HG02885 (cell line): ENCODE data around the gene WDFY3.
"Not testable (repeated sequence)": the region's sequence is repeated elsewhere in the genome, so short reads cannot be mapped to it uniquely, and the experiment has no call there.

Experiments used
- ATAC-seq: cut with Tn5 transposase; IDR thresholded peaks from one replicate; pipeline ENCODE4 v1.9.1; 2021; ENCODE audit warnings: mild to moderate bottlenecking; ENCODE audit not compliant: unreplicated experiment, poor library complexity

The WDFY3 gene

DNA sequence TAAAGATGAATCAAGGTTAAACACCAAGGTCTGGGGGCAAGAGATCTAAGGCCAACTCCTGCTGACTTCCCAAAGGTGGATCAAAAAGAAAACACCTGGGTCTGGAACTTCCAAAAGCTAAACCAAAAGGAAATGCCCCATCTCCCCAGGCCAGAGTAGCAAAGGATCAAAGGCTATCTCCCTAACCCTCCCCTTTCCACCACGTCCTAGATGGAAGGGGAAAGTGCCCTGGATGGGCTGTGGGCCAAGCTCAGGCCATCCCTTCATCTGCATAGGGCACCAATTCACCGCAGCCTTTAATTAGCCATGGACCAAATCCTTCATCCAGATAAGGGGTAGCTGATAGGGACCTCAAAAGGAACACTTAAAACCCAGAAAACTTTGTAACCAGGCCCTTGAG is 100.2 kb downstream of the WDFY3 start:
- no peak for ATAC-seq

DNA sequence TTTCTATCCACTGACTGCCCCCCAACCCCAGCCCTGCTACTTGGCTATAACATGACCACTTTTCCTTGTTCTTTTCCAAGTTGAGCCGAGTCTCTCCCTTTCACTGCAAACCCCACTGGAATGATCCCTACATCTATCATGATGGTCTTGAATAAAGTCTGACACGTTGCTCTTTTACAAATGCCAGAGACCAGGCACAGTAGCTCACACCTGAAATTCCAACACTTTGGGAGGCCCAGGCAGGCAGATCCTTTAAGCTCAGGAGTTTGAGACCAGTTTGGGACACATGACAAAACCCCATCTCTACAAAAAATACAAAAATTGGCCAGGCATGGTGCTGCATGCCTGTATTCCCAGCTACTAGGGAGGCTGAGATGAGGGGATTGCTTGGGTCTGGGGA is 100.9 kb downstream of the WDFY3 start:
- ATAC-seq = no peak

DNA sequence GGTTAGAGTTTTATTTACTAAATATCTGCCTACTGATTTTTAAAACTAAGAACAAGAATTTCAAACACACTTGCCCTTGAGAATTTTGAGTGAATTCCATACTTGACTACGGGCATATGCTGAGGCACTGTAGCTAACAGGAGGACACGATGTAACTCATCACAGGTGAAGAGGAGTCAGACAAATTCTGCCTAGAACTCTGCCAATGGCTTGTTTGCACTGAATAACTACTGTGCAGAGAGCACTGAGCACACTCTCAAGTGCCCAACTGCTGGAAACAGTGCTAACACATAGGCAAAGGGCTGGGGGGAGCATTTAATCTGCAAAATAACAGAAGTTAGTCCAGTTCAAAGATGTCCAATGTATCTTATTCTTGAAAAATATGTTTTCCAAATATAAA is 104.4 kb downstream of the WDFY3 start:
- ATAC-seq = no peak

DNA sequence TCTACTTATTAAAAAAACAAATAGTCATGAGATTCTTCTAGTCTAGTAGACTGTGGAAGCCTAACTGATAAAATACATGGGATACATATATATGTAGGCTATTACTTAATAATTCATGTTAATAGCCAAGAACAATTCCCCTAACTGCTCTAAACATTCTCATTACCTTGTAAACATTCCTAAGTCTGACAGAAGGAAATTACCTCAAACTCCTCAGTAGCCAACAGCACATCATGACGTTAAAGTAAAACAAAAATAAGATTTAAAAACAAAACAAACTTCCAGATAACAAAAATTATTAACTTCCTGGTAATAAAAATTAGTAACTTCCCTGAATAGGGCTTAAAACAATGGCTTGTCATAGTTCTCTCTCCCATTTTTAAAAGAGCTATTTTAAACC is 109.2 kb downstream of the WDFY3 start:
- ATAC-seq = no peak

DNA sequence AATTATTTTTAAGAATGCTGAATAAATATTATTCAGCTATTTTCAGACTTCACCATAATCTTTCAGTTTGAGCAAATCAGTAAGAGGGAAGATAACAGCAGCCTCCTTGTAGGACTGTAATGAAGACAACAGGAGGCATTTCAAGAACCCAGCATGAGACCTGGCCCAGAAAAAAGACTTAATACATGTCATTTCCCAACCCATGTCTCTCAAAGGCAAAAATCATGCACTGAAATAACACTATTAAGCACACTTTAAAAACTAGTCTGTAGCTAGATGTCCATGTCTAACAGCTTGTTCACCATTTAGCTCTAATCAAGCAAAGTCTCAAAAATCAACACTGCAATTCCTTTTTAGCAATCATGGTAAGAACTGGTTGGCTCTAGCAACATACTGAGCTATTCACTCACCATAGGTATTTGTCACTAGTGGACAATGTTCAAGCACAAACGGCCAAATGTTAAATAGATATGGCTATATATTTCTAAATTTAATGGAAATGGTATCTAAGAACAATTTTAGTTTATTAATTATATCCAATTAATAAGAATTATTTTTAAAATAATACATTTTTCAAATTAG is 109.9 kb downstream of the WDFY3 start:
- no peak for ATAC-seq

DNA sequence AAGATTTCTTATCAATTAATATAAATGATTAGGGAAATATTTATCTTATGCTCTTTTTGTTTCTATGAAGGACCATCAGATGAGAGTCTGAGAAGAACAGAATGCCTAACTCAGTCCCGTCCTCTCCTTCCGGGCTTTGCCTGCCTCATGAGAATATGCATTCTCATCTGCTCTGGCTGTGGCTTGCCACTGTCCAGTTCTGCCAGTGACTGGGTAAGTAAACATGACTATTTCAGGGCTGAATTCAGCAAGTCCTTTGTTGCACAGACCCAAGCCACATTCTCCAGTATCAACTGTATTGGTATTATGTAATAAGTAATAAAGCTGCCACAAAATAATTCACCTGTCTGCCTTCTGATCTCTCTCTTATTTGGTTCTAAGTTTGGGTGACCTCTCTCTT is 110.7 kb downstream of the WDFY3 start:
- no peak for ATAC-seq

DNA sequence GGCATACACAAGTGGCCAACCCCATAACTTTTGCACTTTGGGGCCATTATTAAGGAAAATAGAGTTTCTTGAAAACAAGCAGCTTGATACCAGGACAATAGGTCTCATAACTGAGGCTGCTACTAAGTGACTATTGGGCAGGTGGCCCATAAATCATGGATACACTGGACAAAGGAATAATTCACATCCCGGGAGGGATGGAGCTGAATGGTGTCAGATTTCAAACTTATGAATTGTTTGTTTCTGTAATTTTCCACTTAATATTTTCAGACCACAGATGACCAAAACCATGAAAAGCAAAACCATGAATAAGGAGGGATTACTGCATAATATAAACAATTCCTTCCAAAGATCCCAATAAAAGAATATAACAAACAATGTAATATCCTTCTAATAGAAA is 114.4 kb downstream of the WDFY3 start:
- ATAC-seq = no peak

DNA sequence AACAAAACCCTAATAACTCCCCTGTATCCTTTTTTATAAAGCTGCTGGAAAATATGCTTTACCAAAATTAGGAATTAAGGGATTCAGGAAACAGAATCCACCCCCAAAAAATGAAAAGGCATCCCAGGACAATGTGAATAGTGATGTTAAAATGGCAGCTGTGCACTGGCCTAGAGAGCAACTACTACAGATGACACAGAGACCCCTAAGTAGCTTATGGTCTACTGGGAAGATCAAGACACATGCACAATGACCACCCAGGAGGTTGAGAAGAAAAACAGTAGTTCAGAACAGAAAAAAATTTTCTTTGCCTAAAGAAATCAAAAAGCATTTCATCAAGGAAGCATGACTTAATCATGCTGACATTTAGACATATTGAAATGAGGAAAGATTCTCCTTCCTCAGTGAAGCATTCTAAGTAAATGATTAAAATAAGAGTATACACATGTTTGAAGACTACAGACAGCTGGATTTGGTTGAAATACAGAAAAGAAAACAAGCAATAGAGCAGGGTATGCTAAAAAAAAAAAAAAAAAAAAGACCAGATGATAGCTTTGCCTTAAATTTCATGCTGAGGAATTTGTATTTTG is 117.3 kb downstream of the WDFY3 start:
- no peak for ATAC-seq

DNA sequence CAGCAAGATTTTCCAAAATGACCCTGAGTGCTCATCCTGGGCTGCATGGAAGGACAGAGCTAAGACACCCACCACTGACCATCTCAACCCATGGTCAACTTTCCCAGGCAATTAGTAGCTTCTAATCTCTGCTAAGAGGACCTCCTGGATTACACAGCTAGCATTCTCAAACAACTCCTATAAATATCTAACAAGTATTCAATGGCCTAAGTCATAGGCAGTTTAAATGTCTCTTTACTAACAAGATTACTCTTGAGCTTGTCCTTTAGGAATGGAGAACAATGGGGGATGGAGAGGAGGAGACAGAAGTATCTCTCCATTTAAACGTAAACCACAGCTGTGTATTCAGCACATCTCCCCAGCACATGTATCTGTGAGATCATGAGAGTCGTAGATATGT is 118.1 kb downstream of the WDFY3 start:
- ATAC-seq = no peak

DNA sequence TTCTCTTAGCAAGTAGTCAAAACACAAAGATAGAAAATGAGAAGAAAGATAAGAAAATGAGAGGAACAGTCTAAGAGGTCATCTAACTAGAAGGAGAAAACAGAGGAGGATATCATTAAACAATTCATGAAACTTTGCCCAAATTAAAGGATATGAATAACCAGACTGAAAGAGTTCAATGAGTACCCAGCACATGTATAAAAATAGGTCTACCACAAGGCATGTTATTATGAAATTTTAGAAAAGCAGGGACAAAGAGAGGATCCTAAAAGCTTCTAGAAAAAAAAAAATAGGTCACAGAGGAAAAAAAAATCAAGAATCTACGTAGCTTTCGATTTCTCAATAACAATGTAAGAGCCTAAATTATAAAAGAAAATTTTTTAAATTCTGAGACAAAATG is 118.5 kb downstream of the WDFY3 start:
- ATAC-seq = no peak

DNA sequence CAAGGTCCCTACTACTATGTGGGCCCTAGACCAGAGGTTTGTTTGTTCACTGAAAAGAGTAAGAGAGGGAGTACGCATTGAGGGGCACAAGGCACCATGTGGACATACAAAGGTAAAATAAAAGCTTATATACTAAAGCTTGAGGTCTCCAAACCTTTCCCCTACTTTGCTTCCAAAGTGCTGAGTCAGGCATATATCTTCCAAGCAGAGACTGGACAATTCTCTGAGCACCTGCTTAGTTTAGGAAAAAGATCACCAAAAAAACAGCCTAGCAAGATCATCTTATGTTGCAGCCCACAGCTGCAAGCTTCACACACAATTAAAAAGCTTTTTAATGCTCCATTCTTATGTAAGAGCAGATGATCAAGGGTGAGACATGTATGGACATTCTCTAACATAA is 119.5 kb downstream of the WDFY3 start:
- no peak for ATAC-seq

DNA sequence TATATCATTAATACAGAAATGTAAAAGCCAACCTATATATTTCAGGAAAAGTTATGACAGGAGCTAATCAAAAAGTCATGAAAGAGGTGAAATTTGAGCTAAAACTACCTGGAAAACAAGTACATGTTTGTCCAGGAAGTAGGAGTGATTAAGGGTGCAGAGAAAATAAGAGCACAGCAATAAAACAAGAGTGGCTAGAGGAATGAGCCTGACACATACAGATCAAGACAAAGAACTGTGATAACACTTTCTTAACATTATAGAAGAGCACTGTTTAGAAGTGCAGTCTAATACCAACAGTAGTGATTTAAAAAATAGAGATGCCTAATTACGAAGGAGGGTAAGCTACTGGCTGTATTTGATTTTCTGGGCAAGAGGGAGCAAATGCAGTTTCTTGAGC is 125.1 kb downstream of the WDFY3 start:
- no peak for ATAC-seq

DNA sequence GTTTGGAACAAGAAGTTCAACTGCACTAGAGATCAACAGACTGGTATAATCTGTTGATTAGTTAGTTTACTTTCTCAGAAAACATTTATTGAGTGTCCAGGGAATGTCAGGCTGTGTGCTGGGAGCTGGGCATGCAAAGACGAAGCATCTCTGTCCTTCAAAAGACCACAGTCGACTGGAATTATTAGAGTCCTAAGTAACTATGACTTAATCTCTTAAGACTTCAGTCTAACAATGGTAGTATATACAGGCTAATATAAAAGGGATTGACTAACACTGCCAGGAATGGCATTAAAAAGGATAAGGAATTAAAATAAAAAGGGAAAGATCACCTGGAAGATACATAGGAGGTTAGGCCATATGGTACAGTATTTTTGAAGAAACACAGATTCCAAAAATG is 128.7 kb downstream of the WDFY3 start:
- no peak for ATAC-seq

DNA sequence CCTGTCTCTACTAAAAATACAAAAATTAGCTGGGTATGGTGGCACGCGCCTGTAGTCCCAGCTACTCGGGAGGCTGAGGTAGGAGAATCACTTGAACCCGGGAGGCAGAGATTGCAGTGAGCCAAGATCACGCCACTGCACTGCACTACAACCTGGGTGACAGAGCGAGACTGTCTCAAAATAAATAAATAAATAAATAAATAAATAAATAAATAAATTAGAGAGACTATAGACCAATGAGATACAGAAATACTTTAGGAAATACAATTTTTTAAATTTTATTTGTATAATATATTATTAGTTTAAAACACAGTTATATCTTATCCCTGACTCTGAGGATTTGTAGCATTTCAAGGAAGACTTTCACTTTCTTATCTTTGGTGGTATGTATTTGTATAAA is 136.9 kb downstream of the WDFY3 start:
- not testable (repeated sequence) for ATAC-seq

DNA sequence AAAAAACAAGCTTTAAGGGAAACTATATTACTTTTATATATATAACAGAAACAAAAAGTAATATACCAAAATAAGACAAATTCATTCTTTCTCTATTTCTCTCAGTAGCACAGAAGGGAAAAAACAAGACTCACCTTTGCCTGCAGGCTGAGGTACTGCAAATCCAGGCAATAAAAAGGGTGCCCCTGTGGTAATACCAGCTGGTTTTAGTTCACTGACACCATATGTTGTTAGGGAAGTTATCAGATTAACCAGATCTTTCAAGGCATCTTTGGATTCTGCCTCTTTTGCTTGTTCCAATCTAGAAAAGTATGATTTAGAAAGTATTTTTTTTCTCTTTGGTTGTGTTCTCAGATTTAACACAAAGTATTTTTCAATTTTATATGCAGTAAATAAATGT is 139.8 kb downstream of the WDFY3 start:
- ATAC-seq = no peak

DNA sequence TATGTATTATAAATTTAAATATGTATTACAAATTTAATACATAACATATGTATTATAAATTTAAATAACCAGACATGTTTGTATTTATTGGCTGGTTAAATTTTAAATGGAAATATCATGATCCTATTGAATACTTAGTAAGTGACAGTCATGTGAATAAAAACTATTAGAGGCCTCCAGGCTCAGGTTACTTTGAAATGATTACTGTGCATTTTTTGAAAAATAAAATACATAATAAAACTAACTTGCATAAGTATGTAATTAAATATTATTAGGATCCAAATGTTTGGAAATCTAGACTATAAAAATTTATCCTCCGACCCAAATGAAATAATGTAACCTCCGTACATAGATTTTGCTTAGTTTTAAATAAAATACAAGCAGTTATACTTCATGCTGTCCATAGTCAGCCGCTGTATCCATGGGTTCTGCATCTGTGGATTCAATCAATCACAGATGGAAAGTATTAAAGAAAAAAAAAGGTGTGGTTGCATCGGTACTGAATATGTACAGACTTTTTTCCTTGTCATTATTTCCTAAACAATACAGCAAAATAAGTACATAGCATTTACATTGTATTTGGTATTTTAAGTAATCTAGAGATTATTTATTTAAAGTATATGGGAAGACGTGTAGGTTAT is 140.7 kb downstream of the WDFY3 start:
- no peak for ATAC-seq

DNA sequence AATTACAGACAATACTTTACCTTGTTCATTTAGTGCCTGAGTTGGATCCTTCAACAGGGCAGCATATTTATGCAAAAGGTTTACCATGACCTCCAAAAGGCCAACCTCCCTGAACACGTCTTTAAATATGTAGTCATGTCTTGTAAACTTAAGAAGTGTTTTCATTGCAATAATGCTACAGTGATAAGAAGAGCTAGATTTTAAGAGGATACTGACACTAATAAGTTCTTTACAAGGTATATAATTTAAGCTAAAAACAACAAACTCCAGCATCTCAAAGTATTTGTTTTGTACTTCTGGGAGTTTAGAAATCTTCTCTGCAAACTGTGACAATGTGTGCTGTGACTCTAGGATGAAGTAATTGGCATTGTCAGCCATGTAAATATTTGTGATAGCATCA is 145.4 kb downstream of the WDFY3 start:
- no peak for ATAC-seq

DNA sequence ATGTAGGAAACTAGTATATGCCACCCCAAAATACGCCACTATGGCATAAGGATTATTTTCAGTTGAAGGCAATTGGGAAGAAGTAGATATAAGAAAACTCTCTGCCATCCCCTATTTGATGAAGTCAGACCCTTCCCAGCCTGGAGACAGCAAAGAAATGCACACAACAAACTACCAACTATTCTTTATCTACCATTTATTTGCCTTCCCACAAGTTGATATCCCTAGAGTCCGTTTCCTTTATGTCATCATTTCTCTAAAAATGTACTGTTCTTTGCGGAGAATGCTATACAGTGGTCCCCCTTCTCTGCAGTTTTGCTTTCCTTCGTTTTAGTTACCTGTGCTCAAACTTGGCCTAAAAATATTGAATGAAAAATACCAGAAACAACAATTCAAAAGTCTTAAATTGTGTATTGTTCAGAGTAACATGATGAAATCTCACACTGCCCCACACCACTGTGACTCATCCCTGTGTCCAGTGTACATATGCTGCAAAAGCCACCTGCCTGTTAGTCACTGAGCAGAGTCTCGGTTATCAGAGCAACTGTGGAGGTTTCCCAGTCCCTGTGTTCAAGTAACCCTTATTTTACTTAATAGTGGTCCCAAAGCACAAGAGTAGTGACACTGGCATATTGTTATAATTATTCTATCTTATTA is 152.3 kb downstream of the WDFY3 start:
- ATAC-seq = no peak

DNA sequence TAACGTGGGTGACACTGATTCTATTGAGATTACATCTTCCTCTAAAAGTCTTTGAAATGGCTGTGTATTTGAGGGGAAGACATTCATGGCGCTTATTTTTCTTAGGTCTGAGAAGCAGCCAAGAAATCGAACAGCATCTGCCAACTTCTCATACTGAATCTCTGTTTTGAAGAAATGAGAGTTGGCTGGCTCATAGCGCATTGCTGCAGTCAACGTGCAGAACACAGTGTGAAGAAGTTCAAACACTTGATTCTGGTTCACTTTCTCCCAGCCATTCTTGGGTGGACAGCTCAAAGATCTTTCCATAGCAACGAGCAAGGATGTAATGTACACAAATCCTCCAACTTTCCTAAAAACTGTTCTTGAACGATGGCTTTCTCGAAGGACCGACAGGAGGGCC is 156.5 kb downstream of the WDFY3 start:
- no peak for ATAC-seq

DNA sequence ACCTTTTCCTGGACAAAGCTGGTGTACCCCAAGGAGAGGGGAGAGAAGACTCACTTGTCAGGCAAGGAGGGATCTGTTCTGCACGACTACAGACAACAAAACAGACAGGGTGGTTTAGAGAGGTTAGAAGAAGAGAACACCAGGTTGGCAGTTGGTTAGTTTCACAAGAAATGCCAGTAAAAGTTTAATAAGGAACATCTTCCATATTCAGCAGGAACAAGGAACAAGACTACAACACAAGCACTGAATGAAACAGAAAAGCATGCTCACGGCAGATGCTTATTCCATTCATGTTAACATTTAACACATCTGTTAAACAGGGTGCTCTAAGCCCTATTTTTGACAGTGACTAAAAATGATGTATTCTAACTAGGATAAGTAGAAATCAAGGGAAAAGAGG is 158.2 kb downstream of the WDFY3 start:
- ATAC-seq = no peak

DNA sequence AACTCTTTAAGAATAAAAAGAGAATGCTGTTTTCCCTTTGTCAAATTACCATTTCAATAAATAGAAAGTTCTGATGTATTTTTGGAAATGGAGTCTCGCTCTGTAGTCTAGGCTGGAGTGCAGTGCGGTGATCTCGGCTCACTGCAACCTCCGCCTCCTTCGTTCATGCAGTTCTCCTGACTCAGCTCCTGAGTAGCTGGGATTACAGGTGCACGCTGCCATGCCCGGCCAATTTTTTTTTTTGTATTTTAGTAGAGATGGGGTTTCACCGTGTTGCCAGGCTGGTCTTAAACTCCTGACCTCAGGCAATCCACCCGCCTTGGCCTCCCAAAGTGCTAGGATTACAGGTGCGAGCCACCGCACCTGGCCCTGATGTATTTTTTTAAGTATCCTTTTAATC is 159.9 kb downstream of the WDFY3 start:
- not testable (repeated sequence) for ATAC-seq

DNA sequence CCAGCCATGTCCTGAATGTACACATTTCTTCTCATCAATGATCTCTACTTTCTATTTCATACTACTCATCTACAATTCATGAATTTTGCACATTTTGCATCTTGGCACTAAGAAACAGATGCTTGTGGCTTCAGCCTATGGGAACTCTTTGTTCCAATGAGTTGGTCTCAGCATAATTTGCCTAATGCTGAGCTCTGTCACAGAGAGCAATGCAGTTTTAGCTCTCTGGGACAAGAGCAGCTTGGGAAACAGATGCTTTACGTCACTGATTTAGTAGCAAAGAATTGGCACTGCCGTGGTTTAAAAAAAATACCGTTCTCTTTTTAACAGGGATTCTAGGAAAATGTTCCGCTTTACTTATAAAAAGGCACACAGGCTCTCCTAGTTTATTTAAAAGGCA is 162.4 kb downstream of the WDFY3 start:
- ATAC-seq = no peak
